LNCAP (cell line): Measurements from ENCODE around the gene PHC3.

Source experiments
- TF ChIP-seq, protein P1 (sequence below): fragments of 450-650 bp; IDR thresholded peaks from 2 replicates; pipeline ENCODE4 v1.5.1; 2017; ENCODE audit warnings: mild to moderate bottlenecking

Gene PHC3

DNA sequence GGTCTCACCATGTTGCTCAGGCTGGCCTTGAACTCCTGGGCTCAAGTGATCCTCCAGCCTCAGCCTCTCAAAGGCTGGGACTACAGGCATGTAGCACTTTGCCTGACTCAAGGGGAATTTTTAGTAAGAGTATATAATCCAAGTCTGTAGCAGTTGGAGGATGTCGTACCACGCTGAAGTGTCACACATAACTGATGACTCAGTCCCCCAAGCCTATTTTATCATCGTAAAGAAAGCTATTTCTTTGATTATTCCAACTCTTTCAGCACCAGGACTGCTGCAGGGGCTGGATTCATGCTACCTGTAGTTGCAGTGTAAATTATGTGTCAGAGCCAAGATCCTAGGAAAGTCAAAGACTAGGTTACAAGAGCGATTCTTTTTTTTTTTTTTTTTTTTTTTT lies 39.3 kb upstream of the PHC3 start:
- TF ChIP-seq, protein P1, sequence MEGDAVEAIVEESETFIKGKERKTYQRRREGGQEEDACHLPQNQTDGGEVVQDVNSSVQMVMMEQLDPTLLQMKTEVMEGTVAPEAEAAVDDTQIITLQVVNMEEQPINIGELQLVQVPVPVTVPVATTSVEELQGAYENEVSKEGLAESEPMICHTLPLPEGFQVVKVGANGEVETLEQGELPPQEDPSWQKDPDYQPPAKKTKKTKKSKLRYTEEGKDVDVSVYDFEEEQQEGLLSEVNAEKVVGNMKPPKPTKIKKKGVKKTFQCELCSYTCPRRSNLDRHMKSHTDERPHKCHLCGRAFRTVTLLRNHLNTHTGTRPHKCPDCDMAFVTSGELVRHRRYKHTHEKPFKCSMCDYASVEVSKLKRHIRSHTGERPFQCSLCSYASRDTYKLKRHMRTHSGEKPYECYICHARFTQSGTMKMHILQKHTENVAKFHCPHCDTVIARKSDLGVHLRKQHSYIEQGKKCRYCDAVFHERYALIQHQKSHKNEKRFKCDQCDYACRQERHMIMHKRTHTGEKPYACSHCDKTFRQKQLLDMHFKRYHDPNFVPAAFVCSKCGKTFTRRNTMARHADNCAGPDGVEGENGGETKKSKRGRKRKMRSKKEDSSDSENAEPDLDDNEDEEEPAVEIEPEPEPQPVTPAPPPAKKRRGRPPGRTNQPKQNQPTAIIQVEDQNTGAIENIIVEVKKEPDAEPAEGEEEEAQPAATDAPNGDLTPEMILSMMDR, result no peak

DNA sequence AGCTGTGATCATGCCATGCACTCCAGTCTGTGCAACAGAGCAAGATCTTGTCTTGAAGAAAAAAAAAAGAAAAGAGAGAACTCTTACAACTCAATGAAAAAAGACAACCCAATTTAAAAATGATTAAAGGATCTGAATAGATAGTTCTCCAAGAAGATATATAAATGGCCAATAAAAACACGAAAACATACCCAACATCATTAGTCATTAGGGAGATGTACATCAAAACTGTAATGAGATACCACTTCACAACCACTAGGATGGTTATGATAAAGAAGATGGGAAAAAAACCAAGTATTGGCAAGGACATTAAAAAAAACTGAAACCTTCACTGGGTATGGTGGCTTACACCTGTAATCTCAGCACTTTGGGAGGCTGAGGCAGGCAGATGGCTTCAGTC lies 38.3 kb upstream of the PHC3 start:
- TF ChIP-seq, protein P1, result no peak

DNA sequence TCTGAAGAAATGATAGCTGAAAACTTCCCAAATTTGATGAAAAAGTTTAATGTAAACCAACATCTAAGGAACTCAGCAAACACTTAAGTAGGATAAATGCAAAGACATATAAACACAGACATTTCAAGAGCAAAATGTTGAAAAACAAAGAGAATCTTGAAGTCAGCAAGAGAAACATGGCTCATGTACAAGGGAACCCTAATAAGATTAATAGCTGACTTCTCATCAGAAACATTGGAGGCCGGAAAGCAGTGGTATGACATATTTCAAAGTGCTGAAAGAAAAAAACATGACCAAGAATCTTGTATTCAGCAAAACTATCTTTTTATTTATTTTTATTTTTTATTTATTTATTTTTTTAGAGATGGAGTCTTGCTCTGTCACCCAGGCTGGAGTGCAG lies 30.1 kb upstream of the PHC3 start:
- TF ChIP-seq, protein P1, result no peak

DNA sequence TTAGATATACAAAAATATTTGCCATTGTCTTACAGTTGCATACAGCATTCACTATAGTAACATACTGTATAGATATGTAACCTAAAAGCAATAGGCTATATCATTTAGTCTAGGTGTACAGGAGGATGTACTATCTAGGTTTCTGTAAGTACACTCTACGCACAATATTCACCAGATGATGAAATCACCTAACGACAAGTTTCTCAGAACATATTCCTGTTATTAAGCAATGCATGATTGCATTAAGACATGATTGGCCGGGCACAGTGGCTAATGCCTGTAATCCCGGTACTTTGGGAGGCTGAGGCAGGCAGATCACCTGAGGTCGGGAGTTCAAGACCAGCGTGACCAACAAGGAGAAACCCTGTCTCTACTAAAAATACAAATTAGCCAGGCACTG lies 26.2 kb upstream of the PHC3 start:
- TF ChIP-seq, protein P1, result no peak

DNA sequence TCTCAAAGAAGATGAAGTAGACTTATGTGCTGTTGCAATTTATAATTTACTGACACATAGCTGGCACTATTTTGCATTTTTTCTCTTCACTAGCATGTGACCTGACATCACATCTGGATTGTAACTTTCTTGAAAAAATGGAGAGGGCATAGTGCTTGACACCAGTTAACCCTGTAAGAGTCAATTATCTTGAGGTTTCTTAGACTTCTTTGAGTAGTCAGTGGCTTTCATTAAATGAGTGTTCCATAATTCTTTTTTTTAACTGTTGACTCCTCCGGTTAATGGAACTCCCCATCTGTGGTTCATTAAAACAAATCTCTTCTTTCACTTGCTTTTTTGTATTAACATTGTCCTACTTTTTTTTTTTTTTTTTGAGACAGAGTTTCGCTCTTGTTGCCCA lies 23.8 kb upstream of the PHC3 start:
- TF ChIP-seq, protein P1, result no peak

DNA sequence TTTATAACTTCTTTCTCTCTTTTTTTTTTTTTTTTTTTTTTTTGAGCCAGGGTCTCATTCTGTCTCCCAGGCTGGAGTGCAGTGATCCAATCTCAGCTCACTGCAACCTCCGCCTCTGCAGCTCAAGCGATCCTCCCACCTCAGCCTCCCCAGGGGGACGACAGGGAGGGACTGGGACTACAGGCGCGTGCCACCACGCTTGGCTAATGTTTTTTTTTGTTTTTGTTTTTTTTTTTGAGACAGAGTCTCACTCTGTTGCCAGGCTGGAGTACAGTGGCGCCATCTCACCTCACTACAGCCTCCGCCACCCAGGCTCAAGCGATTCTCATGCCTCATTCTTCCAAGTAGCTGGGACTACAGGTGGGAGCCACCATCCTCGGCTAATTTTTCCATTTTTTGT lies 23.0 kb upstream of the PHC3 start:
- TF ChIP-seq, protein P1, result no peak

DNA sequence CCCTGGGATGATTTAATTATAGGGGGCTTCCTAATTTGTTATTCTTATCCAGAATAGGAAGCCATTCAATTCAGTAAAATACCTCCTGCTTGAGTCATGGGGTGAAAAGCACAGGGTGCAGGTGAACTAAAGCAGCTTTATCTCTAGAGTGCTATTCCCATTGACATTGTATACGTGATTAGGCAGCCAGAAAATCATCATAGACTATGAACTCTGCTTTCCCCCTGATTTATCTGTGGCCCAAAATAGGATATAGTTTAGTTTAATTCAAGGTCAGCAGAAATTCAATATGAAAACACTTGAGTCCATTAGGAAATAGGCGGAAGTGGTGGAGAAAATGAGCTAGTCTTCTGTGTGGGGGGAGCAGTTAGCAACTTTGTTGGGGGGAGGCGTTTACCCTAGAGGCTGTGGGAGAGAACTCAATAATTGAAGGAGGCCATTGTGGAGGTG lies 22.5 kb upstream of the PHC3 start:
- TF ChIP-seq, protein P1, result no peak

DNA sequence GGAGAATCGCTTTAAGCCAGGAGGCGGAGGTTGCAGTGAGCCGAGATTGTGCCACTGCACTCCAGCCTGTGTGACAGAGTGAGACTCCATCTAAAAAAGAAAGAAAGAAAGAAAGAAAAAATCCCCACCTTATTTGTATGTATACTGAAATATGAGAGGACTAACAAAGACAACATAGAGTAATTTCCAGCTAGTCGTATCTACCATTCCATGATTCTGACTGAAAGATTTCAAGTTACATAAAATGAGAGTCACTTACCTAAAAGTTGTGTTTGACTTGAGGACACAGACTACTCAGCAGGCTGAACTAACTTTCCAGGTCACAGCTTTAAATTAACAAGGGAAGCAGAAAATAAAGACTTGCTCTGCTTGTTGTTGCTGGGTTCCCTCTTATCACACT lies 21.9 kb upstream of the PHC3 start:
- TF ChIP-seq, protein P1, result no peak
